ENCODE results near the gene PPP3R1. TPM values are rescaled to one million over a fixed set of nuclear protein-coding genes. Genes with fewer than 3 reads are reported as not detected.

The PPP3R1 gene
- total and polyA plus RNA-seq, 2 of the 8 experiments (the other 6 are each of a cell fraction or from before 2014, with no cell fraction given): 9.3 to 85.1 TPM

GRCh38 chr2:68279691-68280090 is 27.4 kb upstream of the PPP3R1 start:
- H2BK15ac ChIP-seq (ENCODE audit: low read length): no peak overlapping the region
- ChIA-PET CTCF (ENCODE audit: partially characterized antibody) (interaction anchor here (1.6 to 8.4 kb wide), 2 partner anchors 15 to 23 kb away, joined by 3 to 108 read pairs; no protein-coding TSS in a partner anchor), POLR2A (ENCODE audit: partially characterized antibody) (no interaction called here)
- H2BK12ac ChIP-seq (ENCODE audit: low read depth, low read length): no peak overlapping the region
- H3K4me1 ChIP-seq (replicated peaks in 1 of 4; ENCODE audit: control insufficient read depth in 3 of 4, insufficient read depth in 4 of 4, low read length in 3 of 4): no peaks in the 10 kb centered on the region
- FAIRE-seq (no peak), DNase-seq (ENCODE audit: low read depth in 1 of 2, low spot score in 2 of 2) (no peak)
- H3K36me3 ChIP-seq (ENCODE audit: control insufficient read depth in 2 of 4, insufficient read depth in 4 of 4, low read length in 3 of 4): no peaks in the 10 kb centered on the region
- H3K56ac ChIP-seq (replicated peaks; ENCODE audit: insufficient read length, low read depth, low read length): no peak overlapping the region
- no peak overlapping the region for H3K23ac ChIP-seq (ENCODE audit: insufficient read length)
- H2BK20ac ChIP-seq (ENCODE audit: low read length): no peak overlapping the region
- H3K4me2 ChIP-seq (ENCODE audit: insufficient read depth in 1 of 2, low read depth in 2 of 2, low read length in 2 of 2): no peak overlapping the region
- H2AK5ac ChIP-seq (ENCODE audit: low read depth, low read length): no peak overlapping the region
- H3K4me3 ChIP-seq (ENCODE audit: extremely low read depth in 1 of 4, insufficient read depth in 2 of 4, low read depth in 3 of 4, low read length in 4 of 4): no peak overlapping the region
- H4K5ac ChIP-seq (ENCODE audit: insufficient read length, low read depth, low read length): no peak overlapping the region
- no peak overlapping the region for H3K14ac ChIP-seq (ENCODE audit: insufficient read length)
- H3K23me2 ChIP-seq (ENCODE audit: low read depth, low read length): no peaks in the 10 kb centered on the region
- no peaks in the 10 kb centered on the region for H3K9me3 ChIP-seq (ENCODE audit: insufficient read depth in 2 of 2, low read depth in 1 of 2, low read length in 1 of 2)
- no peaks in the 10 kb centered on the region for H3K27me3 ChIP-seq (replicated peaks in 1 of 4; ENCODE audit: control insufficient read depth in 3 of 4, extremely low read depth in 1 of 4, insufficient read depth in 3 of 4, low read length in 3 of 4)
- H3K79me1 ChIP-seq (ENCODE audit: low read depth, low read length): no peaks in the 10 kb centered on the region
- no peaks in the 10 kb centered on the region for H3K79me2 ChIP-seq (ENCODE audit: control insufficient read depth in 1 of 2, insufficient read depth in 2 of 2, low read length in 2 of 2)
- H3K4ac ChIP-seq (replicated peaks; ENCODE audit: insufficient read length, low read depth, low read length): no peak overlapping the region
- no peak overlapping the region for H2BK120ac ChIP-seq (replicated peaks; ENCODE audit: low read depth, low read length)
- H3K27ac ChIP-seq (ENCODE audit: low read depth, low read length): no peak overlapping the region
- no peak overlapping the region for H3K18ac ChIP-seq (ENCODE audit: extremely low read depth, low read length)
- H2BK5ac ChIP-seq (ENCODE audit: low read depth, low read length): no peak overlapping the region
- WGBS, 2 experiments (ENCODE audit: extremely low coverage in 1 of 2, insufficient coverage in 1 of 2, insufficient read length in 1 of 2, insufficient replicate concordance in 2 of 2, low coverage in 1 of 2, low lambda C conversion rate in 2 of 2, missing lambda C conversion rate in 1 of 2): 92% methylated on average over 4 of the region's 4 CpGs; no CpG with 5 or more reads in 1 of the 2 experiments
- H2AFZ ChIP-seq (ENCODE audit: low read length): no peak overlapping the region
- H3K9ac ChIP-seq (replicated peaks in 1 of 4; ENCODE audit: extremely low read depth in 1 of 4, low read depth in 3 of 4, low read length in 3 of 4): no peak overlapping the region
- H4K91ac ChIP-seq (replicated peaks; ENCODE audit: insufficient read length, low read length): no peak overlapping the region
- H4K20me1 ChIP-seq (replicated peaks in 1 of 2; ENCODE audit: control insufficient read depth in 1 of 2, insufficient read depth in 2 of 2, low read length in 2 of 2): no peaks in the 10 kb centered on the region
- no peak overlapping the region for H4K8ac ChIP-seq (ENCODE audit: extremely low read depth, insufficient read depth, low read length)
- TF ChIP-seq GABPA (IDR thresholded peaks at IDR 0.05; ENCODE audit: borderline replicate concordance, insufficient read depth, low read length) (no peak), RFX5 (IDR thresholded peaks at IDR 0.05; ENCODE audit: borderline replicate concordance, low read depth, low read length) (no peak), POLR2AphosphoS5 (IDR thresholded peaks at IDR 0.05; ENCODE audit: low read depth, low read length) (no peak), RXRA (IDR thresholded peaks at IDR 0.05; ENCODE audit: insufficient read depth, low read depth, low read length) (no peak), ASH2L (IDR thresholded peaks at IDR 0.05; ENCODE audit: low read length) (no peak), BACH1 (IDR thresholded peaks at IDR 0.05; ENCODE audit: low read length) (no peak), CHD2 (IDR thresholded peaks at IDR 0.05; ENCODE audit: low read length) (no peak), RAD21 (IDR thresholded peaks at IDR 0.05 in 1 of 2, conservative IDR thresholded peaks at IDR 0.05 in 1 of 2; ENCODE audit: low read depth in 2 of 2, low read length in 2 of 2) (no peak)

All from H1 (cell line).